ENCODE data around the gene PCDHGB1. TPM values are rescaled to one million over a fixed set of nuclear protein-coding genes. Genes with fewer than 3 reads are reported as not detected.
"Not testable (repeated sequence)": the region's sequence is repeated elsewhere in the genome, so short reads cannot be mapped to it uniquely, and the experiment has no call there.

The PCDHGB1 gene
- total and polyA plus RNA-seq, 2 experiments from 2014 or later: 0.16 to 0.86 TPM

DNA sequence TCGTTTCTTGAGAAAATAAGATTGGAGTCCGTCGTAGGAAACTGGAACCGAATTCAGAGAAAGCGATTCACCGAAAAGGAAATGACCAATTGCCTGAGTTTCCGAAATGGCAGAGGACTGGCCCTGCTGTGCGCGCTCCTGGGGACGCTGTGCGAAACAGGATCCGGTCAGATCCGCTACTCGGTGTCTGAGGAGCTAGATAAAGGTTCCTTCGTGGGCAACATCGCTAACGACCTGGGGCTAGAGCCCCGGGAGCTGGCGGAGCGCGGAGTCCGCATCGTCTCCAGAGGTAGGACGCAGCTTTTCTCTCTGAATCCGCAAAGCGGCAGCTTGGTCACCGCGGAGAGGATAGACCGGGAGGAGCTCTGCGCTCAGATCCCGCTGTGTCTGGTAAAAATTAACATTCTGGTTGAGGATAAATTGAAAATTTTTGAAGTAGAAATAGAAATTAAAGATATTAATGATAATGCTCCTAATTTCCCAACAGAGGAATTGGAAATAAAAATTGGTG, 5.9 kb upstream of the PCDHGB1 start:
- H3K27ac ChIP-seq: peak overlapping the region; percentile 61
- peak overlapping the region; percentile 70 for H2AFZ ChIP-seq
- peak overlapping the region; percentile 73 for H3K9ac ChIP-seq
- no peaks in the 10 kb centered on the region for H3K36me3 ChIP-seq (ENCODE audit: low read depth)
- H3K4me2 ChIP-seq (ENCODE audit: unreplicated experiment): peak overlapping the region; percentile 54
- no peak for DNase-seq
- no peaks in the 10 kb centered on the region for H3K9me3 ChIP-seq (ENCODE audit: low read depth)
- no peaks in the 10 kb centered on the region for H4K20me1 ChIP-seq (ENCODE audit: insufficient read depth)
- TF ChIP-seq EZH2phosphoT487 (IDR thresholded peaks at IDR 0.05; ENCODE audit: insufficient read depth, low read depth) (no peak), EZH2 (IDR thresholded peaks at IDR 0.05; ENCODE audit: insufficient read depth, poor library complexity, severe bottlenecking) (no peak)
- no peaks in the 10 kb centered on the region for H3K4me1 ChIP-seq (ENCODE audit: insufficient read depth)
- H3K9me2 ChIP-seq (ENCODE audit: insufficient read depth): no peaks in the 10 kb centered on the region
- WGBS, 2 experiments (ENCODE audit: low coverage in 1 of 2, low lambda C conversion rate in 2 of 2, missing lambda C conversion rate in 2 of 2): 16 to 24% methylated on average over 31 of the region's 31 CpGs
- no peaks in the 10 kb centered on the region for H3K79me2 ChIP-seq (ENCODE audit: insufficient read depth)
- peak overlapping the region; percentile 71 for H3K4me3 ChIP-seq
- in situ Hi-C loops (cut with MboI): no loop called here
- no peaks in the 10 kb centered on the region for H3F3A ChIP-seq (ENCODE audit: insufficient read depth)
- no peaks in the 10 kb centered on the region for H3K27me3 ChIP-seq (replicated peaks; ENCODE audit: insufficient read depth)

- Histone ChIP-seq H3K4me3 (no peak overlapping the region), H3K79me2 (ENCODE audit: insufficient read depth) (no peaks in the 10 kb centered on the region), H3K9ac (no peak overlapping the region), H4K20me1 (ENCODE audit: insufficient read depth) (no peaks in the 10 kb centered on the region), H3K4me2 (ENCODE audit: unreplicated experiment) (no peak overlapping the region), H2AFZ (no peak overlapping the region), H3K36me3 (ENCODE audit: low read depth) (no peaks in the 10 kb centered on the region), H3K27ac (no peak overlapping the region), H3F3A (ENCODE audit: insufficient read depth) (no peaks in the 10 kb centered on the region), H3K9me2 (ENCODE audit: insufficient read depth) (no peaks in the 10 kb centered on the region), H3K4me1 (ENCODE audit: insufficient read depth) (no peaks in the 10 kb centered on the region), H3K9me3 (ENCODE audit: low read depth) (no peaks in the 10 kb centered on the region), H3K27me3 (replicated peaks; ENCODE audit: insufficient read depth) (no peaks in the 10 kb centered on the region)
- in situ Hi-C loops (cut with MboI): no loop called here
- no peak for TF ChIP-seq EZH2phosphoT487 (IDR thresholded peaks at IDR 0.05; ENCODE audit: insufficient read depth, low read depth)
- TF ChIP-seq EZH2 (IDR thresholded peaks at IDR 0.05; ENCODE audit: insufficient read depth, poor library complexity, severe bottlenecking): no peak
- no peak for DNase-seq
- 30 to 34% methylated on average over 20 of the region's 20 CpGs for WGBS, 2 experiments (ENCODE audit: low coverage in 1 of 2, low lambda C conversion rate in 2 of 2, missing lambda C conversion rate in 2 of 2)
Observed at GRCh38 chr5:141345327-141345726, 4.6 kb upstream of the PCDHGB1 start.

DNA sequence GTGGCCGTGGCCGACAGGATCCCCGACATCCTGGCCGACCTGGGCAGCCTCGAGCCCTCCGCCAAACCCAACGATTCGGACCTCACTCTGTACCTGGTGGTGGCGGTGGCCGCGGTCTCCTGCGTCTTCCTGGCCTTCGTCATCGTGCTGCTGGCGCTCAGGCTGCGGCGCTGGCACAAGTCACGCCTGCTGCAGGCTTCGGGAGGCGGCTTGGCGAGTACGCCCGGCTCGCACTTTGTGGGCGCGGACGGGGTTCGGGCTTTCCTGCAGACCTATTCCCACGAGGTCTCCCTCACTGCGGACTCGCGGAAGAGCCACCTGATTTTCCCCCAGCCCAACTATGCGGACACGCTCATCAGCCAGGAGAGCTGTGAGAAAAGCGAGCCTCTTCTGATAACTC, 3.9 kb upstream of the PCDHGB1 start:
- H2AFZ ChIP-seq; H3K36me3 ChIP-seq (ENCODE audit: low read depth); H3F3A ChIP-seq (ENCODE audit: insufficient read depth); H3K4me1 ChIP-seq (ENCODE audit: insufficient read depth); H3K9ac ChIP-seq; H3K4me2 ChIP-seq (ENCODE audit: unreplicated experiment); H3K4me3 ChIP-seq; in situ Hi-C loops (cut with MboI); H4K20me1 ChIP-seq (ENCODE audit: insufficient read depth); DNase-seq; H3K27me3 ChIP-seq (replicated peaks; ENCODE audit: insufficient read depth); H3K9me2 ChIP-seq (ENCODE audit: insufficient read depth); H3K79me2 ChIP-seq (ENCODE audit: insufficient read depth); H3K9me3 ChIP-seq (ENCODE audit: low read depth); H3K27ac ChIP-seq: not testable (repeated sequence)
- 49% methylated on average over 24 to 25 of the region's 35 CpGs for WGBS, 2 experiments (ENCODE audit: low coverage in 1 of 2, low lambda C conversion rate in 2 of 2, missing lambda C conversion rate in 2 of 2)

GRCh38 chr5:141351591-141351990, 1.7 kb downstream of the PCDHGB1 start:
- no peak for DNase-seq
- no peaks in the 10 kb centered on the region for H3K27me3 ChIP-seq (replicated peaks; ENCODE audit: insufficient read depth)
- no peaks in the 10 kb centered on the region for H3K4me1 ChIP-seq (ENCODE audit: insufficient read depth)
- H3K36me3 ChIP-seq (ENCODE audit: low read depth): no peaks in the 10 kb centered on the region
- H3K9me2 ChIP-seq (ENCODE audit: insufficient read depth): no peaks in the 10 kb centered on the region
- TF ChIP-seq EZH2 (IDR thresholded peaks at IDR 0.05; ENCODE audit: insufficient read depth, poor library complexity, severe bottlenecking) (no peak), EZH2phosphoT487 (IDR thresholded peaks at IDR 0.05; ENCODE audit: insufficient read depth, low read depth) (no peak)
- H3K9ac ChIP-seq: no peak overlapping the region
- H3K4me2 ChIP-seq (ENCODE audit: unreplicated experiment): no peak overlapping the region
- no peaks in the 10 kb centered on the region for H3K79me2 ChIP-seq (ENCODE audit: insufficient read depth)
- no peaks in the 10 kb centered on the region for H3K9me3 ChIP-seq (ENCODE audit: low read depth)
- no peaks in the 10 kb centered on the region for H3F3A ChIP-seq (ENCODE audit: insufficient read depth)
- in situ Hi-C loops (cut with MboI): no loop called here
- 39 to 49% methylated on average over 16 to 33 of the region's 36 CpGs for WGBS, 2 experiments (ENCODE audit: low coverage in 1 of 2, low lambda C conversion rate in 2 of 2, missing lambda C conversion rate in 2 of 2)
- no peaks in the 10 kb centered on the region for H4K20me1 ChIP-seq (ENCODE audit: insufficient read depth)
- H3K4me3 ChIP-seq: no peak overlapping the region
- no peak overlapping the region for H2AFZ ChIP-seq
- H3K27ac ChIP-seq: no peak overlapping the region

- no peaks in the 10 kb centered on the region for H3K4me1 ChIP-seq (ENCODE audit: insufficient read depth)
- peak within 1 kb of the TSS; percentile 92 for H2AFZ ChIP-seq
- H3F3A ChIP-seq (ENCODE audit: insufficient read depth): no peaks in the 10 kb centered on the region
- WGBS, 2 experiments (ENCODE audit: low coverage in 1 of 2, low lambda C conversion rate in 2 of 2, missing lambda C conversion rate in 2 of 2): 12 to 18% methylated on average over 29 of the region's 29 CpGs
- H3K36me3 ChIP-seq (ENCODE audit: low read depth): no peaks in the 10 kb centered on the region
- peak within 1 kb of the TSS; percentile 61 for H3K4me2 ChIP-seq (ENCODE audit: unreplicated experiment)
- peak within 1 kb of the TSS; percentile 61 for H3K27ac ChIP-seq
- peak within 1 kb of the TSS; percentile 77 for H3K4me3 ChIP-seq
- no peaks in the 10 kb centered on the region for H3K9me2 ChIP-seq (ENCODE audit: insufficient read depth)
- H3K27me3 ChIP-seq (replicated peaks; ENCODE audit: insufficient read depth): no peaks in the 10 kb centered on the region
- in situ Hi-C loops (cut with MboI): no loop called here
- no peak for TF ChIP-seq EZH2 (IDR thresholded peaks at IDR 0.05; ENCODE audit: insufficient read depth, poor library complexity, severe bottlenecking)
- TF ChIP-seq EZH2phosphoT487 (IDR thresholded peaks at IDR 0.05; ENCODE audit: insufficient read depth, low read depth): no peak
- peak within 1 kb of the TSS; percentile 81 for H3K9ac ChIP-seq
- peaks cover 3% of the 10 kb centered on the region for H3K9me3 ChIP-seq (ENCODE audit: low read depth)
- H3K79me2 ChIP-seq (ENCODE audit: insufficient read depth): peaks cover 6% of the 10 kb centered on the region; the same call in 1 of the 2 replicates
- peak; percentile 55 for DNase-seq
- H4K20me1 ChIP-seq (ENCODE audit: insufficient read depth): no peaks in the 10 kb centered on the region
Observed at GRCh38 chr5:141354900-141355469, 5.1 kb downstream of the PCDHGB1 start, which contains the start of gene PCDHGA4. TSS of gene PCDHGA4 (plus strand) at chr5:141355021. CDS start at chr5:141355108, 87 bp downstream.
